ENCODE data around the gene GSG1L. TPM values are rescaled to one million over a fixed set of nuclear protein-coding genes. Genes with fewer than 3 reads are reported as not detected.

The GSG1L gene
- polyA plus RNA-seq, 3 donors = not detected

GRCh38 chr16:27851586-27851985 is 211.9 kb downstream of the GSG1L start:
- Histone ChIP-seq H3K4me3 (replicated peaks in 1 of 3; ENCODE audit: low read depth in 2 of 3, low read length in 3 of 3) (no peak overlapping the region), H3K27me3 (ENCODE audit: control insufficient read depth in 2 of 2, insufficient read depth in 2 of 2, low read length in 2 of 2) (peaks cover 0 to 4% of the 10 kb centered on the region in 2 donors), H3K4me2 (replicated peaks; ENCODE audit: extremely low read depth, low read length, poor library complexity, severe bottlenecking) (no peak overlapping the region), H3K9me3 (replicated peaks in 1 of 2; ENCODE audit: control insufficient read depth in 1 of 2, insufficient read depth in 1 of 2, low read length in 2 of 2) (no peaks in the 10 kb centered on the region), H3K27ac (ENCODE audit: low read depth in 1 of 2, low read length in 2 of 2) (no peak overlapping the region), H3K36me3 (replicated peaks in 1 of 2; ENCODE audit: control insufficient read depth in 1 of 2, insufficient read depth in 2 of 2, low read length in 2 of 2) (no peaks in the 10 kb centered on the region), H2AFZ (ENCODE audit: insufficient read depth, low read depth, low read length, poor library complexity, severe bottlenecking) (no peak overlapping the region), H4K20me1 (ENCODE audit: insufficient read depth, low read length) (no peaks in the 10 kb centered on the region), H3K4me1 (ENCODE audit: control insufficient read depth in 1 of 2, insufficient read depth in 2 of 2, low read length in 2 of 2) (no peaks in the 10 kb centered on the region), H3K9ac (ENCODE audit: insufficient read depth, low read length, poor library complexity, severe bottlenecking) (no peak overlapping the region), H3K79me2 (ENCODE audit: insufficient read depth, low read length) (no peaks in the 10 kb centered on the region)
- Mint-ChIP-seq H3K27me3 (ENCODE audit: low read depth in 3 of 3) (peaks cover 14 to 28% (median 19%) of the 10 kb centered on the region in 3 donors), H3K27ac (no peak overlapping the region), H3K9me3 (peaks cover 0 to 7% (median 2%) of the 10 kb centered on the region in 7 donors), H3K36me3 (no peaks in the 10 kb centered on the region), H3K4me3 (no peak overlapping the region), H3K4me1 (no peaks in the 10 kb centered on the region)
- DNase-seq = no peak
- TF ChIP-seq, protein P1, sequence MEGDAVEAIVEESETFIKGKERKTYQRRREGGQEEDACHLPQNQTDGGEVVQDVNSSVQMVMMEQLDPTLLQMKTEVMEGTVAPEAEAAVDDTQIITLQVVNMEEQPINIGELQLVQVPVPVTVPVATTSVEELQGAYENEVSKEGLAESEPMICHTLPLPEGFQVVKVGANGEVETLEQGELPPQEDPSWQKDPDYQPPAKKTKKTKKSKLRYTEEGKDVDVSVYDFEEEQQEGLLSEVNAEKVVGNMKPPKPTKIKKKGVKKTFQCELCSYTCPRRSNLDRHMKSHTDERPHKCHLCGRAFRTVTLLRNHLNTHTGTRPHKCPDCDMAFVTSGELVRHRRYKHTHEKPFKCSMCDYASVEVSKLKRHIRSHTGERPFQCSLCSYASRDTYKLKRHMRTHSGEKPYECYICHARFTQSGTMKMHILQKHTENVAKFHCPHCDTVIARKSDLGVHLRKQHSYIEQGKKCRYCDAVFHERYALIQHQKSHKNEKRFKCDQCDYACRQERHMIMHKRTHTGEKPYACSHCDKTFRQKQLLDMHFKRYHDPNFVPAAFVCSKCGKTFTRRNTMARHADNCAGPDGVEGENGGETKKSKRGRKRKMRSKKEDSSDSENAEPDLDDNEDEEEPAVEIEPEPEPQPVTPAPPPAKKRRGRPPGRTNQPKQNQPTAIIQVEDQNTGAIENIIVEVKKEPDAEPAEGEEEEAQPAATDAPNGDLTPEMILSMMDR (IDR thresholded peaks at IDR 0.05) = no peak
- intact Hi-C loops (cut with micrococcal nuclease) = no loop called here
- 91% methylated on average over 6 of the region's 9 CpGs for whole genome bisulfite sequencing (ENCODE audit: insufficient coverage)

GRCh38 chr16:27849621-27850020 is 213.9 kb downstream of the GSG1L start:
- Mint-ChIP-seq H3K4me1 (no peaks in the 10 kb centered on the region), H3K27me3 (ENCODE audit: low read depth in 3 of 3) (peaks cover 16 to 32% (median 19%) of the 10 kb centered on the region in 3 donors), H3K4me3 (no peak overlapping the region), H3K27ac (no peak overlapping the region), H3K36me3 (no peaks in the 10 kb centered on the region), H3K9me3 (peaks cover 0 to 8% (median 3%) of the 10 kb centered on the region in 7 donors)
- H3K4me2 ChIP-seq (replicated peaks; ENCODE audit: extremely low read depth, low read length, poor library complexity, severe bottlenecking) = no peak overlapping the region
- H4K20me1 ChIP-seq (ENCODE audit: insufficient read depth, low read length) = no peaks in the 10 kb centered on the region
- H2AFZ ChIP-seq (ENCODE audit: insufficient read depth, low read depth, low read length, poor library complexity, severe bottlenecking) = no peak overlapping the region
- no peak overlapping the region for H3K27ac ChIP-seq (ENCODE audit: low read depth in 1 of 2, low read length in 2 of 2)
- H3K9me3 ChIP-seq (replicated peaks in 1 of 2; ENCODE audit: control insufficient read depth in 1 of 2, insufficient read depth in 1 of 2, low read length in 2 of 2) = no peaks in the 10 kb centered on the region
- no peak overlapping the region for H3K4me3 ChIP-seq (replicated peaks in 1 of 3; ENCODE audit: low read depth in 2 of 3, low read length in 3 of 3)
- no peaks in the 10 kb centered on the region for H3K4me1 ChIP-seq (ENCODE audit: control insufficient read depth in 1 of 2, insufficient read depth in 2 of 2, low read length in 2 of 2)
- intact Hi-C loops (cut with micrococcal nuclease) = no loop called here
- 86% methylated on average over 2 of the region's 3 CpGs for whole genome bisulfite sequencing (ENCODE audit: insufficient coverage)
- TF ChIP-seq, protein P1 (IDR thresholded peaks at IDR 0.05) = no peak
- H3K27me3 ChIP-seq (ENCODE audit: control insufficient read depth in 2 of 2, insufficient read depth in 2 of 2, low read length in 2 of 2) = peaks cover 0 to 4% of the 10 kb centered on the region in 2 donors
- DNase-seq = no peak
- no peak overlapping the region for H3K9ac ChIP-seq (ENCODE audit: insufficient read depth, low read length, poor library complexity, severe bottlenecking)
- no peaks in the 10 kb centered on the region for H3K36me3 ChIP-seq (replicated peaks in 1 of 2; ENCODE audit: control insufficient read depth in 1 of 2, insufficient read depth in 2 of 2, low read length in 2 of 2)
- no peaks in the 10 kb centered on the region for H3K79me2 ChIP-seq (ENCODE audit: insufficient read depth, low read length)

Data from CD14-positive monocyte (primary cell).